ENCODE data around the gene GBGT1. TPM values are rescaled to one million over a fixed set of nuclear protein-coding genes. Genes with fewer than 3 reads are reported as not detected.

GBGT1 gene
- total and polyA plus RNA-seq, 9 of the 15 experiments (the other 6 are each of a cell fraction or from before 2014, with no cell fraction given) = 0.55 to 25.8 (median 13.7) TPM

- TF ChIP-seq ARHGAP35 (IDR thresholded peaks at IDR 0.05; ENCODE audit: partially characterized antibody) = no peak
- no peak for TF ChIP-seq U2AF2 (optimal IDR thresholded peaks at IDR 0.05; ENCODE audit: low read depth, low read length)
- TF ChIP-seq CHD1 (IDR thresholded peaks at IDR 0.05; ENCODE audit: low read length) = no peak
- no peak for TF ChIP-seq PYGO2 (tag; IDR thresholded peaks at IDR 0.05)
- no peak for TF ChIP-seq CBFB (CRISPR knock-in tag; IDR thresholded peaks at IDR 0.05)
- TF ChIP-seq FOXA3 (CRISPR knock-in tag; conservative IDR thresholded peaks at IDR 0.05 in 1 of 2, IDR thresholded peaks at IDR 0.05 in 1 of 2) = no peak
- no peak for TF ChIP-seq RFX7 (CRISPR knock-in tag; IDR thresholded peaks at IDR 0.05)
- TF ChIP-seq, protein P1, sequence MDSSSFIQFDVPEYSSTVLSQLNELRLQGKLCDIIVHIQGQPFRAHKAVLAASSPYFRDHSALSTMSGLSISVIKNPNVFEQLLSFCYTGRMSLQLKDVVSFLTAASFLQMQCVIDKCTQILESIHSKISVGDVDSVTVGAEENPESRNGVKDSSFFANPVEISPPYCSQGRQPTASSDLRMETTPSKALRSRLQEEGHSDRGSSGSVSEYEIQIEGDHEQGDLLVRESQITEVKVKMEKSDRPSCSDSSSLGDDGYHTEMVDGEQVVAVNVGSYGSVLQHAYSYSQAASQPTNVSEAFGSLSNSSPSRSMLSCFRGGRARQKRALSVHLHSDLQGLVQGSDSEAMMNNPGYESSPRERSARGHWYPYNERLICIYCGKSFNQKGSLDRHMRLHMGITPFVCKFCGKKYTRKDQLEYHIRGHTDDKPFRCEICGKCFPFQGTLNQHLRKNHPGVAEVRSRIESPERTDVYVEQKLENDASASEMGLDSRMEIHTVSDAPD (CRISPR knock-in tag; IDR thresholded peaks at IDR 0.05) = no peak
- no peak for TF ChIP-seq CEBPZ (IDR thresholded peaks at IDR 0.05; ENCODE audit: borderline replicate concordance, low read depth, low read length)
- TF ChIP-seq RNF219 (CRISPR knock-in tag; IDR thresholded peaks at IDR 0.05) = no peak
These were observed 36.9 kb upstream of the GBGT1 start (continued) for GRCh38 chr9:133200631-133201030.

Measured in K562 (cell line).